DND-41 (cell line): ENCODE results near the gene SH3TC1.

Experiments
- EZH2 ChIP-seq: IDR thresholded peaks from 3 replicates; pipeline ENCODE4 v1.6.1; 2012; ENCODE audit warnings: borderline replicate concordance, low read depth, mild to moderate bottlenecking, moderate library complexity, low read length, inconsistent platforms; ENCODE audit not compliant: severe bottlenecking
- TF ChIP-seq, protein P1 (sequence below): IDR thresholded peaks from 2 replicates; pipeline ENCODE4 v1.5.1; 2012; ENCODE audit warnings: borderline replicate concordance, low read length, moderate library complexity, mild to moderate bottlenecking; ENCODE audit not compliant: poor library complexity, severe bottlenecking; ENCODE audit errors: extremely low read depth

DNA sequence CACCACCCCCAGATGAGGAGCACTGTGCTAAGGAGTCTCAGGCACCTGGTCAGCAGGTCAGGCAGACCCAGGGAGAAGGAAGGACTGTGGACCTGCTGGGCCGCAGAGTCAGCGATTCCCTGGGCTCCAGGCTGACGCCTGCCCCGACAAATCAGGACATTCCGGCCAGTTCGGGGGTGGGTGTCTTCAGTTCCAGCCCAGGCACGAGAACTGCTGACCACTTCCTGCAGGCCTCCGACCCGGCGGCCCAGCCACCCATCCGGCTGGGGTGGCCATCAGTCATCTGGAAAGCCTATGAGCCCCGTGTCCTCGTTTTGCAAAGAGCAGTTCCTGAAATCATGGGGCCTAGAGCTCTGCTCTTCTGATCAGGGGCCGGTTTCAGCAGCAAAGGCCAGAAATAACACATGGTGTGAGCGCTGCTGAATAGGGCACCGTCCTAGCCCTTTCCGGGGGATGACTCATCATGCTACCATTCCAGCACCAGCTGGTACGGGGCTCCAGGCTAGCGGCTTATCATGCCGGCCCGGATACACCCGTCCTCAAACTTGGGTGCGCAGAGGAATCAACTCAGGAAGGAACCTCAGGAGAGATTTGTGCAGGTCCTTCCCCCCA, 7.8 kb upstream of the SH3TC1 start:
- TF ChIP-seq, protein P1, sequence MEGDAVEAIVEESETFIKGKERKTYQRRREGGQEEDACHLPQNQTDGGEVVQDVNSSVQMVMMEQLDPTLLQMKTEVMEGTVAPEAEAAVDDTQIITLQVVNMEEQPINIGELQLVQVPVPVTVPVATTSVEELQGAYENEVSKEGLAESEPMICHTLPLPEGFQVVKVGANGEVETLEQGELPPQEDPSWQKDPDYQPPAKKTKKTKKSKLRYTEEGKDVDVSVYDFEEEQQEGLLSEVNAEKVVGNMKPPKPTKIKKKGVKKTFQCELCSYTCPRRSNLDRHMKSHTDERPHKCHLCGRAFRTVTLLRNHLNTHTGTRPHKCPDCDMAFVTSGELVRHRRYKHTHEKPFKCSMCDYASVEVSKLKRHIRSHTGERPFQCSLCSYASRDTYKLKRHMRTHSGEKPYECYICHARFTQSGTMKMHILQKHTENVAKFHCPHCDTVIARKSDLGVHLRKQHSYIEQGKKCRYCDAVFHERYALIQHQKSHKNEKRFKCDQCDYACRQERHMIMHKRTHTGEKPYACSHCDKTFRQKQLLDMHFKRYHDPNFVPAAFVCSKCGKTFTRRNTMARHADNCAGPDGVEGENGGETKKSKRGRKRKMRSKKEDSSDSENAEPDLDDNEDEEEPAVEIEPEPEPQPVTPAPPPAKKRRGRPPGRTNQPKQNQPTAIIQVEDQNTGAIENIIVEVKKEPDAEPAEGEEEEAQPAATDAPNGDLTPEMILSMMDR = no peak
- no peak for TF ChIP-seq EZH2
